OCI-LY7 (cell line): ENCODE results near the gene ZNF260. TPM values are rescaled to one million over a fixed set of nuclear protein-coding genes. Genes with fewer than 3 reads are reported as not detected.

Source experiments
- BruUV-seq: library from RNA; stranded (reverse); fragments of 400-500 nt; replicated peaks from 2 replicates; lab custom pipeline; 2021; lab: Mats Ljungman, UMichigan
- CTCF ChIA-PET: fragments of 300-600 bp; sonication (Branson Sonifier 250); formaldehyde crosslinking; loops from one replicate; lab custom pipeline; 2022; ENCODE audit warnings: antibody characterized with exemption; ENCODE audit not compliant: unreplicated experiment; lab: Charles Lee
- POLR2A ChIA-PET: fragments of 300-600 bp; sonication (Branson Sonifier 250); formaldehyde crosslinking; loops from one replicate; lab custom pipeline; 2022; ENCODE audit warnings: antibody characterized with exemption; lab: Charles Lee
- DNase-seq: peaks from one replicate; pipeline ENCODE4 v3.0.0-alpha.2; 2015; ENCODE audit warnings: low spot score
- H2AFZ ChIP-seq: fragments of 200-600 bp; sonication (generic), shearing (Covaris generic); 2 replicates; pipeline ENCODE4 v1.6.1; 2014; ENCODE audit warnings: mild to moderate bottlenecking, antibody characterized with exemption, low read length, moderate library complexity
- H3K27ac ChIP-seq: fragments of 200-600 bp; sonication (generic); 2 replicates; pipeline ENCODE4 v1.5.1; 2014; ENCODE audit warnings: mixed run types, low read depth, mild to moderate bottlenecking, moderate library complexity, low read length, inconsistent platforms; ENCODE audit not compliant: poor library complexity, severe bottlenecking
- H3K36me3 ChIP-seq: fragments of 200-600 bp; sonication (generic); 2 replicates; pipeline ENCODE4 v1.6.1; 2014; ENCODE audit warnings: mild to moderate bottlenecking, antibody characterized with exemption, low read length, moderate library complexity, mixed read lengths; ENCODE audit not compliant: insufficient read depth
- H3K4me1 ChIP-seq: fragments of 200-600 bp; sonication (generic); 2 replicates; pipeline ENCODE4 v1.5.1; 2014; ENCODE audit warnings: mild to moderate bottlenecking, low read length; ENCODE audit not compliant: insufficient read depth, poor library complexity, severe bottlenecking
- H3K4me2 ChIP-seq: fragments of 200-600 bp; sonication (generic); 2 replicates; pipeline ENCODE4 v1.6.1; 2014; ENCODE audit warnings: mild to moderate bottlenecking, low read length
- H3K4me3 ChIP-seq: fragments of 200-600 bp; sonication (generic); 2 replicates; pipeline ENCODE4 v1.5.1; 2014; ENCODE audit warnings: mild to moderate bottlenecking, low read depth, low read length; ENCODE audit not compliant: poor library complexity, severe bottlenecking
- H3K79me2 ChIP-seq: fragments of 200-600 bp; sonication (generic); 2 replicates; pipeline ENCODE4 v1.6.1; 2016; ENCODE audit warnings: low read depth, mild to moderate bottlenecking, low read length, moderate library complexity, mixed read lengths; ENCODE audit not compliant: insufficient read depth
- H3K9me2 ChIP-seq: fragments of 200-600 bp; sonication (generic); 2 replicates; pipeline ENCODE4 v1.6.1; 2016; ENCODE audit warnings: mild to moderate bottlenecking, low read length, mixed read lengths; ENCODE audit not compliant: insufficient read depth
- H3K9me3 ChIP-seq: fragments of 200-600 bp; sonication (generic); 2 replicates; pipeline ENCODE4 v1.6.1; 2014; ENCODE audit warnings: mild to moderate bottlenecking, mixed run types, low read length, mixed read lengths
- H4K20me1 ChIP-seq: fragments of 200-600 bp; sonication (generic); 2 replicates; pipeline ENCODE4 v1.6.1; 2014; ENCODE audit warnings: mild to moderate bottlenecking, antibody characterized with exemption, low read length, moderate library complexity, mixed read lengths; ENCODE audit not compliant: insufficient read depth
- EZH2phosphoT487 ChIP-seq: fragments of 200-600 bp; sonication (generic); IDR thresholded peaks from 2 replicates; pipeline ENCODE4 v1.6.1; 2018; ENCODE audit warnings: low read depth, borderline replicate concordance, mild to moderate bottlenecking, mixed run types, antibody characterized with exemption, low read length, moderate library complexity, mixed read lengths
- intact Hi-C: fragments of 100-400 bp; cut with micrococcal nuclease; formaldehyde crosslinking; loops from one replicate; pipeline ENCODE4 v1.10.0; 2022; ENCODE audit not compliant: unreplicated experiment
- total RNA-seq, 2 experiments: library from RNA; depleted of rRNA in 1 of 2; stranded (reverse); fragments of >200 nt in 1 of 2; shearing (Covaris generic) in 1 of 2; gene quantifications; 2 replicates each; pipeline ENCODE4 v1.2.3, GENCODE V29; 2014 to 2022
- TF ChIP-seq, protein P1 (sequence below): fragments of 200-600 bp; sonication (generic); conservative IDR thresholded peaks from 2 replicates; pipeline ENCODE4 v1.5.1; 2014; ENCODE audit warnings: mild to moderate bottlenecking, antibody characterized with exemption, low read length, moderate library complexity, mixed read lengths

The ZNF260 gene
- total RNA-seq, 2 experiments from 2014 or later = 11.1 to 14.5 TPM

DNA sequence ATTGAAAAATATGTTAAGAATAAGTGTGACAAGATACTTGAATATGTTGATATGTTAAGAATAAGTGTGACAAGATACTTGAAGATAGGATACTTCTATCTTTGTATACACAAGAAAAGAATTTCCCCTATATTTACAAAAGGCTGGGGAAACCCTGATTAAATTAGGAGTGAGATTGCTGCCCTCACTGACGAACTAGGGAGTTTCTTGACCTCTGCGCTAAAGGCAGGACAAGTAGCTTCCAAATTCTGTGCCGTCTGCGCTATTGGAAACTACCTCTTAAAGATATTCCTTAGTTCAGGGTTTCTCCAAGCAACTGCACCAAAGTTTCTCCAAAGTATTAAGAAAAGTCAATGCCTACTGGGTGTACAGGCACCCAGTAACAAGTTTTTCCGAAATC, 730 bp downstream of the ZNF260 start:
- peak overlapping the region; percentile 91 for H3K4me2 ChIP-seq
- peaks cover 18% of the 10 kb centered on the region for H3K4me1 ChIP-seq
- peak overlapping the region; percentile 96; the same call in 1 of the 2 replicates for H2AFZ ChIP-seq
- H3K27ac ChIP-seq = no peak overlapping the region
- peak overlapping the region; percentile 84 for H3K4me3 ChIP-seq
- peaks cover 34% of the 10 kb centered on the region for H3K36me3 ChIP-seq
- no peaks in the 10 kb centered on the region for H4K20me1 ChIP-seq
- H3K9me2 ChIP-seq = no peaks in the 10 kb centered on the region
- CTCF ChIA-PET = no interaction called here
- no peak for DNase-seq
- TF ChIP-seq, protein P1, sequence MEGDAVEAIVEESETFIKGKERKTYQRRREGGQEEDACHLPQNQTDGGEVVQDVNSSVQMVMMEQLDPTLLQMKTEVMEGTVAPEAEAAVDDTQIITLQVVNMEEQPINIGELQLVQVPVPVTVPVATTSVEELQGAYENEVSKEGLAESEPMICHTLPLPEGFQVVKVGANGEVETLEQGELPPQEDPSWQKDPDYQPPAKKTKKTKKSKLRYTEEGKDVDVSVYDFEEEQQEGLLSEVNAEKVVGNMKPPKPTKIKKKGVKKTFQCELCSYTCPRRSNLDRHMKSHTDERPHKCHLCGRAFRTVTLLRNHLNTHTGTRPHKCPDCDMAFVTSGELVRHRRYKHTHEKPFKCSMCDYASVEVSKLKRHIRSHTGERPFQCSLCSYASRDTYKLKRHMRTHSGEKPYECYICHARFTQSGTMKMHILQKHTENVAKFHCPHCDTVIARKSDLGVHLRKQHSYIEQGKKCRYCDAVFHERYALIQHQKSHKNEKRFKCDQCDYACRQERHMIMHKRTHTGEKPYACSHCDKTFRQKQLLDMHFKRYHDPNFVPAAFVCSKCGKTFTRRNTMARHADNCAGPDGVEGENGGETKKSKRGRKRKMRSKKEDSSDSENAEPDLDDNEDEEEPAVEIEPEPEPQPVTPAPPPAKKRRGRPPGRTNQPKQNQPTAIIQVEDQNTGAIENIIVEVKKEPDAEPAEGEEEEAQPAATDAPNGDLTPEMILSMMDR = no peak
- no peak for TF ChIP-seq EZH2phosphoT487
- TSS peak; percentile 80 for BruUV-seq
- POLR2A ChIA-PET = interaction anchor here (1.4 to 2.5 kb wide), 2 partner anchors 17 to 34 kb away, joined by 4 to 10 read pairs; no protein-coding TSS in a partner anchor
- H3K9me3 ChIP-seq = peaks cover 16% of the 10 kb centered on the region; the same call in 1 of the 2 replicates
- intact Hi-C loops = loop anchor here (5.0 kb wide), 2 partner anchors 160 to 845 kb away; partner anchors contain the start of genes ZNF527 and ZNF567
- H3K79me2 ChIP-seq = peaks cover 50% of the 10 kb centered on the region; the same call in 1 of the 2 replicates

GRCh38 chr19:36526581-36526980, 1.5 kb downstream of the ZNF260 start:
- TF ChIP-seq, protein P1 = no peak
- TF ChIP-seq EZH2phosphoT487 = no peak
- Histone ChIP-seq H3K79me2 (peaks cover 50% of the 10 kb centered on the region; the same call in 1 of the 2 replicates), H3K4me2 (peak overlapping the region; percentile 91), H2AFZ (no peak overlapping the region), H3K27ac (no peak overlapping the region), H3K4me1 (peaks cover 18% of the 10 kb centered on the region), H3K9me2 (no peaks in the 10 kb centered on the region), H3K36me3 (peaks cover 36% of the 10 kb centered on the region), H4K20me1 (no peaks in the 10 kb centered on the region), H3K9me3 (peaks cover 16% of the 10 kb centered on the region; the same call in 1 of the 2 replicates), H3K4me3 (peak overlapping the region; percentile 84)
- no peak for DNase-seq
- intact Hi-C loops = loop anchor here (5.0 kb wide), 2 partner anchors 161 to 846 kb away; partner anchors contain the start of genes ZNF527 and ZNF567
- BruUV-seq = no TSS peak
- ChIA-PET CTCF (no interaction called here), POLR2A (interaction anchor here (0.6 kb wide), 1 partner anchor 645 kb away, joined by 3 read pairs; no protein-coding TSS in a partner anchor)

DNA sequence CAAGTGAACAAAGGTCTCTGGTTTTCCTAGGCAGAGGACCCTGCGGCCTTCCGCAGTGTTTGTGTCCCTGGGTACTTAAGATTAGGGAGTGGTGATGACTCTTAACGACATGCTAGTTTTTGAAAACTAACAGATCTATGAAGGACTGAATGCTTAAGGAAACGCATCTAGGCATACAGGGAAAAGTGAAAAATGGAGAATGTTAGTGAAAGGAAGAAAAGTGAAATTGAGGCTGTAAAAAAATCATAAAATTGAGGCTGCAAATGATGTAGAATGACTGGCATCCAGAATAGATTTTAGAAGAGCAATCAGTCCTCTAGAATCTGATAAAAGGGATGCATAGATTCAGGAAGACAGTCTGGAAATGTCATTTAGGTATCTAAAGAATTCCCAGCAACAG, 3.5 kb downstream of the ZNF260 start:
- H2AFZ ChIP-seq = no peak overlapping the region
- intact Hi-C loops = loop anchor here (5.0 kb wide), 2 partner anchors 163 to 848 kb away; partner anchors contain the start of genes ZNF527 and ZNF567
- no peak for TF ChIP-seq EZH2phosphoT487
- TF ChIP-seq, protein P1 = no peak
- POLR2A ChIA-PET = no interaction called here
- H3K4me3 ChIP-seq = no peak overlapping the region
- H3K4me2 ChIP-seq = no peak overlapping the region
- H3K79me2 ChIP-seq = peaks cover 44% of the 10 kb centered on the region; the same call in 1 of the 2 replicates
- peaks cover 8% of the 10 kb centered on the region; the same call in 1 of the 2 replicates for H3K9me3 ChIP-seq
- DNase-seq = no peak
- peaks cover 17% of the 10 kb centered on the region for H3K4me1 ChIP-seq
- no peaks in the 10 kb centered on the region for H3K9me2 ChIP-seq
- H3K27ac ChIP-seq = no peak overlapping the region
- H3K36me3 ChIP-seq = peaks cover 52% of the 10 kb centered on the region
- CTCF ChIA-PET = no interaction called here
- BruUV-seq = no TSS peak
- no peaks in the 10 kb centered on the region for H4K20me1 ChIP-seq
